Pericardium fibroblast (primary cell): ENCODE data around the gene MIXL1. TPM values are rescaled to one million over a fixed set of nuclear protein-coding genes. Genes with fewer than 3 reads are reported as not detected.

Experiments used
- total RNA-seq: library from RNA; depleted of rRNA; stranded (reverse); fragments of >200 nt; gene quantifications from 2 replicates; pipeline ENCODE4 v1.2.3, GENCODE V29; 2015

The MIXL1 gene
- not detected in 2 replicates for total RNA-seq

DNA sequence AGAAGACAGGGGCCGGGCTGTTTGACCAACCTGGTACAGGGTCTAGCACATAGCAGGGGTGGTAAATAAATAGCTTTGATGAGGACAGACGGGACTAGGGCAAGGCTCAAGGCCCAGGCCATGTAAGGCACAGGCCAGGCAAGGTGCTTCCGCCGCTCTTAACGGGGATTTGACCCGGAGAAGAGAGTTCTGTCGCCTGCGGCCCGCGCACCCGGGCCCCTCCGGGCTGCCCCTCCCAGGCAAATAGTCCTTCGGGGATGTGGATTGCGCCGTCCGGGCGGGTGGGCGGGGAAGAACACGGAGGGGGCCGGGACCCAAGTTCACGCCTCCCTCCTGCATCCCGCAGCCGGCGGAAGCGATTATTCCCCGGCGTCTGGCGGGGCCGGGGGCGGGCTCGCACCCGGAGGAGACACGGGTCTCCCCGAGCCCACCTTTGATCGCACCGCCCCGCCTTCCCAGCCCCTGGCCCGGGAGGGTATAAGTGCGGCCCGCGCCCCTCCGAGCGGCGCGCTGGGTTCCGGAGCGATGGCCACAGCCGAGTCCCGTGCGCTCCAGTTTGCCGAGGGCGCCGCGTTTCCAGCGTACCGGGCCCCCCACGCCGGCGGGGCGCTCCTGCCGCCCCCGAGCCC is at the start of gene MIXL1:
TSS of gene MIXL1 (plus strand) at position 508 of the 629 bp plus-strand sequence. CDS start at position 526, 18 bp downstream.

DNA sequence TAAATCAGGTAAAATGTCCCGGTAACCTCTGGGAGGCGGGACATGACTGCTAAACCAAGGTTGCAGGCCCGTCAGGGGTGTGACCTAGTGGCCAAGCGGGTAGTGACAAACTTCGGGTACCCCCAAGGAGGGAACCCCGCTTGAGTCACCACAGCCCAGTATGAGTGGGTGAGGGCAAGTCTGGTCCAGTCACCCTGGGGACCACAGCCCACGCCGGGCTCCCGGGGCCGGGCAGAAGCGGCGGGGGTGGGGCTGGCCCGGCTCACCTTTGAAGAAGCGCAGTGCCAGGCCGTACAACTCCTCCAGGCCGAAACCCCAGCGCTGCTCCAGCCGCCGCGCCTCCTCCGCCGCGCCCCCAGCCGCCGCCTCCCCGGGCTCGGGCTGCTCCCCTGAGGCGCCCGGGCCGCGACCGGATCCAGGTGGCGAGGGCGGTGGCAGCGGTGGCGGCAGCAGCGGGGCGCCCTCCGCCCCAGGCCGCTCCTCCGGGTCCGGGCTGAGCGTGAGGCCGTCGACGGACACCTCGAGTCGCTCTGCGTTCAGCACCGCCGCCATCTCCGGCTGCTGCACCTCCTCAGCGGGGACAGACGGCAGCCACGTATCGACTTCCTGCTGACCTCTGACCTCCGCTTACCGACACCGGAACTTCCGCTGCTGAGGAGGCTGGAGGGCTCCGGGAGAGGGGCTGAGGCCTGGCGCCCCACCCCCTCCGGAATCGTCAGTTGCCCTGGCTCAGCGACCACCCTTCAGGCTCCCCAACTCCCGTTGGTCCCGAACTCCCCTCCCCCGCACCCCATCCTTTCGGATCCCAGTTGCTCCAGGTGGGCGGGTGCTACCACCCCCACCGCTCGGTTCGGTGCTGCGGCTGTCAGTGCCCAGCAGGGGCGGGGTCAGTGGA is 37.1 kb upstream of the MIXL1 start, which contains the start of gene ACBD3:
TSS of gene ACBD3 (minus strand) at position 618 of the 895 bp plus-strand sequence. CDS start at position 552, 66 bp downstream.

Other genes starting within 250 kb of the MIXL1 start
- 7.1 and 10.3 TPM in 2 replicates for gene SDE2, start 224.3 kb upstream of the MIXL1 start, total RNA-seq
- 256 and 264 TPM in 2 replicates for gene H3-3A, start 160.9 kb upstream of the MIXL1 start, total RNA-seq
- 36.3 and 44.2 TPM in 2 replicates for gene ACBD3, start 36.9 kb upstream of the MIXL1 start, total RNA-seq
- 0.17 and 1.3 TPM in 2 replicates for gene LIN9, start 85.5 kb downstream of the MIXL1 start, total RNA-seq
- gene PARP1, start 184.4 kb downstream of the MIXL1 start, total RNA-seq: 62.9 and 63.5 TPM in 2 replicates